PC-3 (cell line): ENCODE measurements around the gene SLFN13.

Experiments
- CTCF ChIP-seq: fragments of 300-600 bp; sonication (generic); conservative IDR thresholded peaks from 2 replicates; pipeline ENCODE4 v1.5.1; 2017; ENCODE audit warnings: antibody characterized with exemption, low read depth, mild to moderate bottlenecking, low read length
- EZH2 ChIP-seq: fragments of 300-600 bp; sonication (generic); IDR thresholded peaks from one replicate; pipeline ENCODE4 v1.6.1; 2017; ENCODE audit warnings: antibody characterized with exemption, mild to moderate bottlenecking, low read length; ENCODE audit not compliant: unreplicated experiment
- EZH2phosphoT487 ChIP-seq: fragments of 300-600 bp; sonication (generic); IDR thresholded peaks from 2 replicates; pipeline ENCODE4 v1.6.1; 2018; ENCODE audit warnings: mild to moderate bottlenecking, antibody characterized with exemption, low read length, borderline replicate concordance

GRCh38 chr17:35447499-35447898 lies 1.1 kb downstream of the SLFN13 start:
- TF ChIP-seq CTCF, result no peak
- TF ChIP-seq EZH2, result no peak
- no peak for TF ChIP-seq EZH2phosphoT487
